Non-pigmented ciliary epithelial cell (primary cell): ENCODE results near the gene MS4A10.

Experiments used
- DNase-seq: peaks from one replicate; pipeline ENCODE4 v3.0.0-alpha.2; 2010; ENCODE audit warnings: low read depth

The MS4A10 gene

DNA sequence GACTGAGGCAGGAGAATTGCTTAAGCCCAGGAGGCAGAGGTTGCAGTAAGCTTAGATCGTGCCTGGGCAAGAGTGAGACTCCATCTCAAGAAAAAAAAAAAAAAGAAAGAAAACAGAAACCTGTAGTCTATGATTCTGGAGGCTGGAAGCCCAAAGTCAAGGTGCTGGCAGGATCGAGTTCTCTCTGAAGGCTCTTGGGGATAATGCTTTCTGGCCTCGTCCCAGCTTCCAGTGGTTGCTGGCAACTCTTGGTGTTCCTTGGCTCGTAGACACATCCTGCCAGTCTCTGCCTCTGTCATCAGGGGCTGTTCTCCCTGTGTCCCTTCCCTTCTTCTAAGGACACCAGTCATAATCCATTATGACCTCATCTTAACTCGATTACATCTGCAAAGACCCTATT, 40.0 kb downstream of the MS4A10 start:
- no peak for DNase-seq

DNA sequence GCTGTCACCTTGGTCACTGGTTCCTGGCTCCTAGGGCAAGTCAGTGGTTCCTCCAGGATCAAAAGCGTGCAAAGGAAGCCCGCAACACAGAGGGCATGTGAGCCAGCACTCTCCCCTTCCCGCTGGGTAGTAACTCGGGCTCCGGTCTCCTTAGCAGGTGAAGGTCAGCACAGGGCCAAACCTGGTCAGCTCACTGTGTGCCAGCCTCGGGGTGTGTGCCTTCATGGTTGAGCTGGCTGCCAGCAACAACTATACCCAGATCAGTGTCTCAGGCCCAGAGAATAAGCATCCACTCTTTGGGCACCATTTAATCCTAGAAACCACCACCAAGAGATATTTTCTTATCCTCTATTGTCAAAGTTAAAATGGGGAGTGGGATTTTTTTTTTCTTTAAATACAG, 40.7 kb downstream of the MS4A10 start:
- no peak for DNase-seq

DNA sequence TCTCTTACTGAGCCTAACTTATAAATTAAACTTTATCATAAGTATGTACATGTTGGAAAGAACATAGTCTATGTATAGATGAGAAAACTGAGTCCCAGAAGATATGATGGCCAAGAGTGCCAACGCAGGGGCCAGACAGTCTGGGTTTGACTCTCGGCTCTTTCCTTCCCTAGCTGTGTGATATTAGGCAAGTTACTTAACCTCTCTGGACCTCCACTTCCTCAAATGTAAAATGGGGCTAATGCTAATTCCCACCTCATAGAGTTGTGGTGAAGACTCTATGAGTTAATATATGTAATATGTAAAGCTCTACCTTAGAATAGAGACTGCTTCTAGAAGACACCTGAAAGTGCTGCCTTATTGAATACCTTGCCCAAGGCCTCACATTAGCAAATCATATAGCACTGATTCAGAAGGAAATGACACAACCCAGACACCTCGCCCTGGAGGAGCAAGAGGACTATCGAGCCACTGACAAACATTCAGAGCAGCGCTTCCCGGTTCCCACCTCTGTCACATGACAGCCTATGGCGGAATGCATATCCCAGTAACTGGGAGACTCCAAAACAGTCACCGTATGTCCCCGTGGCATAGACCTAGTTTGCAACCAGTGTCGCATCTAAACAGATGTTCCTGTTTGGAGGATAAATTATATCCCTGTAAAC, 45.5 kb downstream of the MS4A10 start:
- DNase-seq, result no peak

DNA sequence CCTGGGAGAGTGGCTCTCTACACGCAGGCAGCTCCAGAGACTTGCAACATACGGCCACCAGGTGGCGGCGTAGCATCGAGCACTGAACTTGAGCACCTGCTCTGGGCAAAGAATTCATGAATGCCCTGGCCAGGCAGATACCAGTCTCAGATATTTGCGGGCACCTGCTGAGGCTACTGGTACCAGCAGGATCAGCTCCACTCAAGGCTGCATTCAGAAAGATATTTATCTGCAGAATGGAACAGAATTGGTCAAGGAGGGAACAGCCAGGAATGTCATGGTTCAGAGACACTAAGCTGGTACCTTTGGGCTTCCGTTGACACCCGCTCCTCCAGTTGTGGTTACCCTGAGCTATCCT, 46.0 kb downstream of the MS4A10 start:
- peak; percentile 28 for DNase-seq

DNA sequence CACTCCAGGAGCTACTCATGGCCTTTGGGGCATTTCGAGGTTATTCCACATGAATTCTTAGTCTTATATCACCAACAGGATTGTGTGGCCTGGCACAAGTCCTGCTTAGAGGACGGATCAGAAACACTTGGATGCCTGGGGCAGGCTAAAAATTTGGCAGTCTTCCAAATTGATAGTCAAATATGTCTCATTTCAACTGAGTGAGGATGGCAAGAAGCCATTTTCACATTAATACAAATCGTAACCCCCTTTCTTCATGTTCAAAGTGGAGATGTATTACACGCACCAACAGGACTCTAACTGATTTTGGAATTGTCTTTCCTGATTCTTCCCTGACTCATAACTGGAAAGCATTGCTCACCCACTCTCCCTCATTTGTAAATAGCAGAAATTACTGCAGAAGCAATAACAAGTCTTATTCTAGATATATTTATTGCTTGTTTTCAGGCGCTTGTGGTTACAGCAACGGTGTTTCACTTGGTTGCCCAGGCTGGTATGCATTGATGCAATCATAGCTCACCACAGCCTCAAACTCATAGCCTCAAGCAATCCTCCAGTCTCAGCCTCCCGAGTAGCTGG, 46.5 kb downstream of the MS4A10 start:
- no peak for DNase-seq

DNA sequence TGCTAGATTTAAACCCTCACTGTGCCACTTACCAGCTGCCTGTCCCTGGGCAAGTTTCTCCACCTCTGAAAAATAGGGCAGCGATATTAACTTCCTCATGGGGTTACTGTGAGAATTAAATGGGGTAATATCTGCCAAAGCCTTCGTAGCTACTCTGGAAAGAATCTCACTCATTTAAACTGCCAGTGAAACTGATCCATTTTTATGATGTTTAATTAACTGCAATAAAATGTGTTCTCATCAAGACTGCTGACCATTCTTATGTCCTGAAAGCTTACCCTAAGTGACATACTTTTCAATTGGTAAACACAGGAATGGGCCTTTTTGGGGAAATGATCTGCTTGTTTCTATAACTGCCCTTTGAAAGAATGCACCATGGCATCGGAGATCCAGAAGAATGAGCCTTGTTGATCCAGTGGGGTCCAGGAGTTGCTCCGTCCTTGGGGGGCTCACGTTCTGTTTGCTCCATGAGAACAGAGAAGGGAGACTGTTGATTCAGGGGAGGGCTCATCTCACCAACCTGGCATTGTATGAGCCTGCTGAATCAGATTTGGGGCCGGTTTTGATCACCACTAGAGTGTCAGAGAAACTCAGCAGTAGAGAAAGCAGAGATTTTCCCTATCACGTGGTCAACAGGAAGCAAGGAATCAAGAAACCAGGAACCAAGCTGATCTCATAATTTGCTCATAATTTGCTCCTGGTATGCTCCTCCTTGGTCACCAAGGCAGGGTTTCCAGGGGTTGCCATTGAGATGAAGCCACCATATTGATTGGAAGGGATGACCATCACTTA, 49.8 kb downstream of the MS4A10 start:
- no peak for DNase-seq

DNA sequence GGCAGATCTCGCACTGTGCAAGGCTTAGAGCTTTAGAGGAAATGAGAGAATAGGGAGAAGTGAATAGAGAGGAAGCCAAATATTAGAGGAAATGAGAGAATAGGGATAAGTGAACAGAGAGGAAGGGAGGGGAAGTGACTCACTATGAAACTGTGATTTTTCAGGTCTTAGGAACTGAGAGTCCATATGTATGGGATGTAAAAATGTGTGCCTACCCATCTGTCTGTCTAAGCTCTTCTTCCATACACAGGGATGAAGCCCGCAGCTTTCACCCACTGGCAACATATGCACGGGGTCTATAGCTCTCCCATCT, 50.4 kb downstream of the MS4A10 start:
- no peak for DNase-seq

DNA sequence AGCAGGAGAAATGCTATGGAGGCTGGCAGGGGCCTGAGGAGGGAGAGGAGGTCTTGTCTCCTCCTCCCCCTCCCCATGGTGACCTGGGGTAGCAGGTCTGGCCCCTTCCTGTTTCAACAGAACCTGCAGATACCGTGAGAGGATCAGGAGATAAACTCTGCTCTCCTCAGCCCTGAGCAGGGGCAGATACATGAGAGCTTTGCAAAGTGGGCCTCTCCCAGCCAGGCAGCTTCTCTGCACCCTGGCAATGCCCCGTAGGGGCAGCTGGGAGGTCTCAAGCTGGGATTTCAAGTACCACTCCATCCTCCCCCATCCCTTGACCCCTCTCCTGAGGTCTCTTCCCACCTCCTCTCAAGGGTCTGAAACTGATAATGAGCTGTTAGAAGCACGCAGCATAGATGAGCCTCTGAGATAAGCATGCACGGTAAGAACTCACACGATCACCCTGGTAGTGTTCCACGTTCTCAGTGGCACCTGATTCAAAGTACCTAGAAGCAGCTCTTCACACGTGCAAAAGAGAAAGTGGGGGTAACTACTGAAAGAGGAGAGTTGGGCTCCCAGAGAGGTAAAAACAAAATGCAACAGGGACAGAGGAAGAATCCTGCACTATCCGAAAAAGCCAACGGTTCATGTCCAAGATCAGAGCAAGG, 51.9 kb downstream of the MS4A10 start:
- DNase-seq, result no peak

DNA sequence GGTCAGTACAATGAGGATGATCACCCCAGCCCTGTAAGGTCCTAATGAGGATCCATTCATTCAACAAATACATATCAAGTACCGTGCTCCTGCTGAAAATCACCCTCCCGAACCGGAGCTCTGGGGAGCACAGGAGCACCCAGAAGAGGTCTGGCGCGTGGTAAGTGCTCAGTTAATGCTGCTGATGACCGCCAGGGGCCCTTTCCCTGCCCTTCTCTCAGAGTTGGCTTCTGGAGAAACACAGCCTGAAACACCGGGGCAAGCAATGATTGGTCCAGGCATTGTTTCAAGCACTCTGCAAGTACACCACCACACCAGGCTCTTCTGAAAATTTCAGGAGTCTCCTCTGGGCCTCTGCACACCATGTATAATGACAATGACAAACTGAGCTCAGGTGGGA, 53.0 kb downstream of the MS4A10 start:
- no peak for DNase-seq

DNA sequence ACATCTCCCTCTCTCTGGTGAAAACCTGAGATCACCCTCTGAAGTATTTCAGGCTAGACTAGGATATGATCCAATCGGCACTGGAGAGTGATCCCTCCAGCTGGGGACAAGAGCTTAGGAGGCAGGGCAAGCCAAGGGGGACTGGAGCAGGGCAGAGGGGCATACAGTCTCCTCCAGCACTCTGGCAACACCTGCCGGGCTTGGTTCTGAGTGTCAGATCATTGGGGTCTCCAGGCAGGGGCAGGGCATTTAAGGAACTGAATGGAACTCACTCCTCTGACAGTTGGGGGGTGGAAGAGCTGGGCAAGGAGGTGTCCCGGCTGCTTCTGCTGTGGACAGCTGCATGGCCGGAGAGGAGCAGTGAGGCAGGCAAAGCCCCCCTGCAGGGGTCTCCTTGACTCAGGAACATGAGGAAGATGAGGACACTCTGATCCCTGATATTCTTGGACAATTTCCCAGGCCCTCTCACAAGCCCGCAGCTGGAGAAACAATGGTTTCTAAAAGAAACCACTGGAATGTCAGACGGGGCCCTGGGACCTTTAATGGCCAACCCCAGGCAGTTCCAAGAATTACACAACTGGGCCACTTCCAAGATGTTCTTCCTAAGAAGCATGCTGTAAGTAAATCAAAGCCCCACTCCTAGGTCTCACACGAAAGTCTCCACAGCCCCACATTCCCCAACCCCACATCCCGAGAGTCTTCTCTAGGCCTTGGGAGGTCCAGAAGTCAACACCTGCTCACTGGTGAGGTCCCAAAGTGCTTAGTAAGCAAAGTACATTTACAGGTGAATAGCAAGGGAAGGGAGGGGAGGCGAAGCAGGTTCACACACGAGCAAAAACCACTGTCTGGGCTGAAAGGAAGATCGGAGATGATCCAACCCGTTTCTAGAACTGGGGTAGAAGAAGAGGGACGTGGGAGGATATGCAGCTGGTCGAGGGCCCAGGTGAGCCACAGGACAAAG, 55.6 kb downstream of the MS4A10 start:
- DNase-seq, result peak; percentile 81

DNA sequence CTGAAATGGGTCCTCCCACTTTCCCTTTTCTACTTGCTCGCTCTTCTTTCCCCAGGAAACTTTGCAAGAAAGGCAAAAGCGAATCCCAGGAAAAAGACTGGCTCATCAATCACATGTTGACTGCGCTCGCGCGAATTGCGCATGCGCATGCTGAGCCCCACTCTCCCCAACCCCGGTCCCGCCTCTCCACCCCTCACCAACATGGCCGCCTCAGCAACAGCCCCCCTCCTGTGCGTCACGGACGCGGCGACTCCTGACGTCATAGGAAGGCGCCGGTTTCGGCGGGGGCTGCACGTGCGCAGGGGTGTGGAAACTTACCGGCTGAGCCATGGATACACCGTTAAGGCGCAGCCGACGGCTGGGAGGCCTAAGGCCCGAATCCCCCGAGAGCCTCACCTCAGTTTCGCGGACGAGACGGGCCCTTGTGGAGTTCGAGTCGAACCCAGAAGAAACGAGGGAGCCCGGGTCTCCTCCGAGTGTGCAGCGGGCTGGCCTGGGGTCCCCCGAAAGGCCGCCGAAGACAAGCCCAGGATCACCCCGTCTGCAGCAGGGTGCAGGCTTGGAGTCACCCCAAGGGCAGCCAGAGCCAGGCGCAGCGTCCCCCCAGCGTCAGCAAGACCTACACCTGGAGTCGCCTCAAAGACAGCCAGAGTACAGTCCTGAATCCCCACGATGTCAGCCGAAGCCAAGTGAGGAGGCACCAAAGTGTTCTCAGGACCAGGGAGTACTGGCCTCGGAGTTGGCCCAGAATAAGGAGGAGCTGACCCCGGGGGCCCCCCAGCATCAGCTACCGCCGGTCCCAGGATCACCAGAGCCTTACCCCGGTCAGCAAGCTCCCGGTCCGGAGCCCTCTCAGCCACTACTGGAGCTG, 56.9 kb downstream of the MS4A10 start, which contains the start of gene CCDC86:
CCDC86 (plus strand) TSS at position 317 of the 871 bp plus-strand sequence; CDS start at position 329, 12 bp downstream.
- DNase-seq, result peak; percentile 68

DNA sequence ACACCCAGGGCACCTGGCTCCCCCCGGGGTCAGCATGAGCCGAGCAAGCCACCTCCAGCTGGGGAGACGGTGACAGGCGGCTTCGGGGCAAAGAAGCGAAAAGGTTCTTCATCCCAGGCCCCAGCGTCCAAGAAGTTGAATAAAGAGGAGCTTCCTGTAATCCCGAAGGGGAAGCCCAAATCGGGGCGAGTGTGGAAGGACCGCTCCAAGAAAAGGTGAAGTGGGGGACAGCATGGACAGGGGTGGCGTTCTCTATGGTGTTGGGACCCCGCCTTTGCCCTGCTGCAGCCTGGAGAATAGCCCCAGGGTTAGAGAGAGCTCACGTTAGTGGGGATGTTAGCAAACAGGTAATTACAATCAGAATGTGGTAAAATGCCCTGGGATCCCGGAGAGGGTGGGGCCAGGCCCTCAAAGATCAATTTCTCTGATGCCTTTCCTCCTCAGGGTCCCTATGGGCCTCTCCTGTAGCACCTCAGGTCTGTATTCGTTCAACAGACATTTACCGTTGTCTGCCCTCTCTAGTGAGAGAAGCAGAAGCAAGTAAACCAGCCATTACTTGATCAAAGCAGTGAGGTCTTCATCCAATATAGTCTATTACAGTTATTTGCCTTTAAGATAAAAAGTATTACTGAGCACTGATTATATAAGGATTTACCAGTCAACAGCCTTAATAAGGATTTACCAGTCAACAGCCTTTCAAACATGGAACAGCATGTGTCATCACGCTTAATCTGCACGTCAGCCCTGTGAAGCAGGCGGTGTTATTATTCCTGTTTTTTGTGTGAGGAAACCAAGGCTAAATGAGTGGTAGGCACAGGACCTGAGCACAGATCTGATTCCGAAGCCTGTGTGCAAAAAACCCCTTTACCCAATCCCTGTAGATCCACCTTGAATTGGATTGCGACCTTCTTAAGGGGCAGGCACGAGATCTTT, 57.8 kb downstream of the MS4A10 start:
- DNase-seq, result no peak

DNA sequence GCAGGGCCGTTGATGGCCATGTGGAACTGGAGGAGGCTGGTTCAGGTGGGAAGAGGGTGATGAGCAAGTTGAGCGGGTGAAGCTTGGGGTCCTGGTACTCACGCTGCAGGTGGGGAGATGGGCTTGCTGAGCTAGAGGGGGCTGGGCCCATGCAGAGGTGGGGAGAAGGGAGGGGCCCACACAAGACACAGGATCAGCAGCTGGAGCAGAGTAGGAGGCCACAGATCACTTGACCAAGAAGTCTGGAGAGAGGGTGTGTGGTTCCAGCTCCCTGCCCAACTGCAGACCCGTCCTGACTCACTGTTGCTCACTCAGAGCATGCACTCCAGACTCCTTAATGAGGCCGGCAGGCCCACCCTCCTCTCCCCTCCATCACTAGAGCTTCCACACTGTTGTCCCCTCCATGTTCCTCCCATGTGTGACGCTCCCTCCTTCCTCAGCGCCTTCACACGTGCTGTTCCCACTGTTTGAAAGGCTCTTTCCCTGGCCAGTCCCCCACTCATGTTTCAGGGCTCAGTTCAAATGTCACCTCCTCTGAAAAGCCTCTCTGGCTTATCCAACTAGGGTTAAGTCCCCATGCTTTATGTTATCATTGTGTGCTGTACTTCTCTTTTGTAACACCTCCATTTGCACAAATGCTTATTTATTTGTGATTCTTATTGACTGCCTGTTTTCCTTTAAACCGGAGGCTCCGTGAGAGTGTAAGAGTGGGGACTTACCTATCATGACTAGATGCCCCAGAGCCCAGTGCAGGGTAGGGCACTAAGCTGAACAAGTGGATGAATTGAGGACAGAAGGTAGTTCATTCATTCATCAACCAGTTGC, 59.1 kb downstream of the MS4A10 start:
- no peak for DNase-seq

DNA sequence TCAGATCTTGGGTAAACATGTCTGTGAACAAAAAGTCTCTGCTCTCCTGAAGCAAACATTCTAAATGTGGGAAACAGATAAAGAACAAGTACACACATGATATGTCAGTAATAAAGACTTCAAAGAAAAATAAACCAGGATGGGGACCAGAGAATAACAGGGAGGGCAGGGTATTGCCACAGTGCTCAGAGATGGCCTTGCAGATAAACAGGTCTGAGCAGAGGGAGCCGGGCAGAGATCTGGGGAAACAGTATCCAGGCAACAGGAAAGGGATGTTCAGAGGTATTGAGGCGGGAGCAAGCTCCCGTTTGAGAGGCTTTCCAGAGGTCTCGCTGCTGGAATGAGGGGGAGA, 59.7 kb downstream of the MS4A10 start:
- DNase-seq, result no peak

DNA sequence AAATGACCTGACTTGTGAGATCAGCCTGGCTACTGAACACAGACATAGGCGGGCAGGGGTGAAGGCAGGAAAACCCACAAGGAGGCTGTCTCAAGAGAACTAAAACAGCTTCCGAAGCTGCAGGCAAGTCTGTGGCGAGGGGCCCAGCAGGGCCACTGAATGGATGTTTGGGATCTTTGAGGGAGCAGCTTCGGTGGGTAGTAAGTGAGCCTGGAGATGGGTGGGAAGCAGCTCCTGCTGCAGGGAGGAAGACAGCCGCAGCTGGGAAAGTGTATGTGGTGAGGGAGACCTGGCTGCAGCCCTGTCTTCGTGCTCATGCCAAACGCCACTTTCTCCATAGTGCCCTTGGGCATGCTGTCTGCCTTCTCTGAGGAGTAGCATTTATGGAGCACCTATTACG, 60.2 kb downstream of the MS4A10 start:
- no peak for DNase-seq

DNA sequence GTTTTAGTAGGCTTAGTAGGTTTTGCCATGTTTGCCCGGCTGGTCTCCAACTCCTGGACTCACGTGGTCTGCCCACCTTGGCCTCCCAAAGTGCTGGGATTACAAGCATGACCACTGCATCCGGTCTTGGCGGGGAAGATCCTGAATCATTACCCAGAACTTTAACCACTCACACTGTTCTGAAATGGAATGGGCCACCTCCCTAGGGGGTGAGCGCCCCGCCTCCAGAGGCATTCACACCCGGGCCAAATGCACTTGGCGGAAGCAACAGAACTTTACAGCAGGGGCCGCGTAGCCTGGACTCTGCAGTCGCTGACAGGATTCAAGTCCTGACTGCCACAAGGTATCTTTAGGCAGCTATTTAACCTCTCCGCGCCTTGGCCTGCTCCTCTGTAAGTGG, 62.1 kb downstream of the MS4A10 start:
- no peak for DNase-seq

DNA sequence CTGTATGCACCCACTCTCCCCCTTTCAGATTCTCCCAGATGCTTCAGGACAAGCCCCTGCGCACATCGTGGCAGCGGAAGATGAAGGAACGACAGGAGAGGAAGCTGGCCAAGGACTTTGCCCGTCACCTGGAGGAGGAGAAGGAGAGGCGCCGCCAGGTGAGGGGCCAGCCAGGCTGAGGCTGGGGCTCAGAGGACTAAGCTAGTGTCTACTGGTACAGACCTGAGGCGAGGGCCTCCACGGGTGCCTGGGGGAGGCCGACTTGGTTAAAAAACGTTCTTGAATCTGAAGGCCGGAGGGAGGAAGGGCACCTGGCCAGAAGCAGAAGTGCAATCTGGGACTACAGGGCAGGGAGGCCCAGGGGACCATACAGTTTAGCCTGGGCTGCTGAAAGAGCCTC, 62.8 kb downstream of the MS4A10 start:
- DNase-seq, result no peak

DNA sequence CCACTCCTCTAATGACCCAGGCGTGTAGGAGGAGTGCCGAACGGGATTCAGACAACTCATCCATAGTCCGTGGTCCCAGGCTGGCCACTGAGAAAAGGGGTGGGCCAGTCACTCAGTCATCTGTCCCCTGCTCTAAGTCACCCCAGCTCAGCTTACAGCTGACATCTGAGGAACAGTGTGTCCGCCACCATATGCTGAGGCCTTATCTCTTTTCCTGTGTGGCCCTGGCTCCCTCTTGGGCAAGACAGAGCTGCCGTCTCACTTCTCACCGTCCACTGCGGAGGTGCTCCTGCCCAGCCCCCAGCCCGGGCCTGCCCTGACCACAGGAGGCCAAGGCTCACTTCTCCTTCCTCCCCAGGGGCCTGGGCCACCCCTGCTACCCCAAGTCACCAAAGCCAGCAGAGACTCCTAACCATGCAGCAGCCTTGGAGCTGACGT, 63.6 kb downstream of the MS4A10 start:
- no peak for DNase-seq
